Sigmoid colon (tissue), 7 donors: Measurements from ENCODE around the gene GLTP. TPM values are rescaled to one million over a fixed set of nuclear protein-coding genes. Genes with fewer than 3 reads are reported as not detected.

Experiments
- DNase-seq: peaks from one replicate; pipeline ENCODE4 v3.0.0-alpha.2; 2019
- H3K27ac ChIP-seq, 4 donors: fragments of 200-600 bp; sonication (generic); one replicate each; pipeline ENCODE4 v1.5.1; 2016 to 2019; ENCODE audit warnings: mild to moderate bottlenecking in 1 of 4
- H3K27me3 ChIP-seq, 3 donors: fragments of 200-600 bp; sonication (generic); one replicate each; pipeline ENCODE4 v1.5.1; 2019; ENCODE audit warnings: mild to moderate bottlenecking in 1 of 3
- H3K36me3 ChIP-seq, 4 donors: fragments of 200-600 bp; sonication (generic); one replicate each; pipeline ENCODE4 v1.5.1; 2016 to 2019
- H3K4me1 ChIP-seq, 4 donors: fragments of 200-600 bp; sonication (generic); one replicate each; pipeline ENCODE4 v1.5.1; 2017 to 2019
- H3K4me3 ChIP-seq, 4 donors: fragments of 200-600 bp; sonication (generic); one replicate each; pipeline ENCODE4 v1.5.1; 2017 to 2019; ENCODE audit warnings: mild to moderate bottlenecking in 2 of 4, moderate library complexity in 1 of 4
- H3K9me3 ChIP-seq, 4 donors: fragments of 200-600 bp in 3 of 4; sonication (generic) in 3 of 4; one replicate each; pipeline versions ENCODE4 v1.5.1 to v1.6.1; 2013 to 2019
- CTCF ChIP-seq, 4 experiments: fragments of 450-650 bp in 3 of 4; fragments of 200-600 bp in 1 of 4; IDR thresholded peaks; one replicate each; pipeline ENCODE4 v1.5.1; 2016 to 2019; ENCODE audit warnings: antibody characterized with exemption in 4 of 4, mild to moderate bottlenecking in 3 of 4, moderate library complexity in 2 of 4
- EP300 ChIP-seq, 4 donors: sonication (generic); formaldehyde crosslinking; IDR thresholded peaks; one replicate each; pipeline ENCODE4 v1.6.1; 2017; ENCODE audit warnings: antibody characterized with exemption in 4 of 4
- POLR2A ChIP-seq, 2 donors: fragments of 450-650 bp; IDR thresholded peaks; one replicate each; pipeline ENCODE4 v1.6.1; 2016; ENCODE audit warnings: antibody characterized with exemption in 2 of 2, mild to moderate bottlenecking in 2 of 2, moderate library complexity in 2 of 2
- POLR2AphosphoS5 ChIP-seq, 4 donors: sonication (generic); formaldehyde crosslinking; IDR thresholded peaks; one replicate each; pipeline ENCODE4 v1.6.1; 2017; ENCODE audit warnings: antibody characterized with exemption in 4 of 4
- WGBS, 2 donors: extraction: QIAGEN DNeasy Blood & Tissue Kit; methylation state at CpG; one replicate each; pipeline ENCODE4 v1.1.7; 2013; 5-methylcytosine and 5-hydroxymethylcytosine counted together
- intact Hi-C: fragments of 100-400 bp; cut with DNase I; formaldehyde crosslinking; loops from one replicate; pipeline ENCODE4 v1.15.1; 2023
- polyA plus RNA-seq, 3 donors: library from polyadenylated mRNA; stranded (reverse); fragments of 200-250 nt; gene quantifications; one replicate each; pipeline ENCODE4 v1.2.3, GENCODE V29; 2013
- total RNA-seq, 4 donors: library from RNA; depleted of rRNA; stranded (reverse); fragments of >200 nt; gene quantifications; one replicate each; pipeline ENCODE4 v1.1.0, GENCODE V29; 2016
- donor health status: healthy with polysubstance abuse.
- donor health status: Bipolar disorder and iron deficiency.
- donor health status: healthy.

The GLTP gene
- total and polyA plus RNA-seq, 7 donors = 33.5 to 105 (median 45.3) TPM

GRCh38 chr12:109822951-109823411, 57.4 kb downstream of the GLTP start:
- Histone ChIP-seq H3K27ac (no peak overlapping the region), H3K4me1 (no peaks in the 10 kb centered on the region), H3K27me3 (peaks cover 0 to 14% (median 0%) of the 10 kb centered on the region in 3 donors), H3K9me3 (no peaks in the 10 kb centered on the region), H3K4me3 (no peak overlapping the region), H3K36me3 (no peaks in the 10 kb centered on the region)
- no peak for TF ChIP-seq POLR2A (IDR thresholded peaks at IDR 0.05)
- TF ChIP-seq EP300 (IDR thresholded peaks at IDR 0.05) = no peak
- no peak for TF ChIP-seq CTCF (IDR thresholded peaks at IDR 0.05)
- no peak for TF ChIP-seq POLR2AphosphoS5 (IDR thresholded peaks at IDR 0.05)
- intact Hi-C loops = no loop called here
- 54 to 79% methylated on average over 15 of the region's 15 CpGs for WGBS, 2 donors
- no peak for DNase-seq

GRCh38 chr12:109822416-109822815, 57.9 kb downstream of the GLTP start:
- TF ChIP-seq CTCF (IDR thresholded peaks at IDR 0.05) (no peak), EP300 (IDR thresholded peaks at IDR 0.05) (no peak), POLR2A (IDR thresholded peaks at IDR 0.05) (no peak), POLR2AphosphoS5 (IDR thresholded peaks at IDR 0.05) (no peak)
- no peaks in the 10 kb centered on the region for H3K4me1 ChIP-seq
- peaks cover 0 to 19% (median 0%) of the 10 kb centered on the region in 3 donors for H3K27me3 ChIP-seq
- intact Hi-C loops = no loop called here
- no peak overlapping the region for H3K27ac ChIP-seq
- H3K9me3 ChIP-seq = no peaks in the 10 kb centered on the region
- no peak overlapping the region for H3K4me3 ChIP-seq
- no peaks in the 10 kb centered on the region for H3K36me3 ChIP-seq
- no peak for DNase-seq
- 82 to 85% methylated on average over 7 of the region's 7 CpGs for WGBS, 2 donors

- no peak overlapping the region for H3K4me3 ChIP-seq
- H3K27ac ChIP-seq = no peak overlapping the region
- H3K36me3 ChIP-seq = no peaks in the 10 kb centered on the region
- intact Hi-C loops = no loop called here
- no peaks in the 10 kb centered on the region for H3K4me1 ChIP-seq
- H3K27me3 ChIP-seq = peaks cover 0 to 24% (median 0%) of the 10 kb centered on the region in 3 donors
- TF ChIP-seq POLR2A (IDR thresholded peaks at IDR 0.05) = no peak
- no peak for TF ChIP-seq EP300 (IDR thresholded peaks at IDR 0.05)
- no peak for TF ChIP-seq CTCF (IDR thresholded peaks at IDR 0.05)
- no peak for TF ChIP-seq POLR2AphosphoS5 (IDR thresholded peaks at IDR 0.05)
- H3K9me3 ChIP-seq = no peaks in the 10 kb centered on the region
- no peak for DNase-seq
Observed at GRCh38 chr12:109821968-109822367, 58.4 kb downstream of the GLTP start.

GRCh38 chr12:109820816-109821381, 59.4 kb downstream of the GLTP start:
- H3K36me3 ChIP-seq = no peaks in the 10 kb centered on the region
- WGBS, 2 donors = 72 to 82% methylated on average over 16 of the region's 16 CpGs
- peaks cover 0 to 24% (median 0%) of the 10 kb centered on the region in 3 donors for H3K27me3 ChIP-seq
- no peaks in the 10 kb centered on the region for H3K4me1 ChIP-seq
- intact Hi-C loops = no loop called here
- H3K4me3 ChIP-seq = no peak overlapping the region
- no peaks in the 10 kb centered on the region for H3K9me3 ChIP-seq
- no peak for DNase-seq
- TF ChIP-seq CTCF (IDR thresholded peaks at IDR 0.05) (no peak), POLR2A (IDR thresholded peaks at IDR 0.05) (no peak), EP300 (IDR thresholded peaks at IDR 0.05) (no peak), POLR2AphosphoS5 (IDR thresholded peaks at IDR 0.05) (no peak)
- H3K27ac ChIP-seq = no peak overlapping the region
